ENCODE data around the gene RAB1A. TPM values are rescaled to one million over a fixed set of nuclear protein-coding genes. Genes with fewer than 3 reads are reported as not detected.

The RAB1A gene
- total and polyA plus RNA-seq, 2 of the 13 experiments (the other 11 are each of a cell fraction or from before 2014, with no cell fraction given), result 206 to 226 TPM

- intact Hi-C loops (cut with micrococcal nuclease; ENCODE audit: unreplicated experiment), result no loop called here
- TF ChIP-seq AGO2 (optimal IDR thresholded peaks at IDR 0.05; ENCODE audit: low read depth, low read length), result peak; percentile 74
- TF ChIP-seq UBTF (CRISPR knock-in tag; IDR thresholded peaks at IDR 0.05), result no peak
- TF ChIP-seq ZNF891 (CRISPR knock-in tag; IDR thresholded peaks at IDR 0.05), result 0 out of 2 replicates have a peak, but pooled peaks have one; percentile 53
- no peak for TF ChIP-seq SP1 (IDR thresholded peaks at IDR 0.05)
- no peak for TF ChIP-seq SP1 (CRISPR knock-in tag; IDR thresholded peaks at IDR 0.05)
- TF ChIP-seq ZNF431 (CRISPR knock-in tag; IDR thresholded peaks at IDR 0.05; ENCODE audit: borderline replicate concordance, low read depth), result no peak
- TF ChIP-seq ZNF563 (CRISPR knock-in tag; IDR thresholded peaks at IDR 0.05), result no peak
- TF ChIP-seq FOXO1 (CRISPR knock-in tag; IDR thresholded peaks at IDR 0.05), result no peak
- 0 out of 2 replicates have a peak, but pooled peaks have one; percentile 28 for TF ChIP-seq MEIS1 (CRISPR knock-in tag; IDR thresholded peaks at IDR 0.05; ENCODE audit: borderline replicate concordance)
- peak; percentile 22 for TF ChIP-seq RBM39 (IDR thresholded peaks at IDR 0.05; ENCODE audit: low read depth, low read length, poor library complexity, severe bottlenecking)
- no peak for TF ChIP-seq NR2F6 (IDR thresholded peaks at IDR 0.05)
- TF ChIP-seq NR2F6 (CRISPR knock-in tag; IDR thresholded peaks at IDR 0.05), result peak; percentile 28; the same call in 1 of the 2 replicates
- TF ChIP-seq TOE1 (CRISPR knock-in tag; IDR thresholded peaks at IDR 0.05), result no peak
- peak; percentile 51 for TF ChIP-seq CTCF (CRISPR knock-in tag; IDR thresholded peaks at IDR 0.05)
- peak; percentile 34; the same call in 1 of the 2 replicates for TF ChIP-seq ZNF687 (CRISPR knock-in tag; IDR thresholded peaks at IDR 0.05)
- TF ChIP-seq JARID2 (CRISPR knock-in tag; IDR thresholded peaks at IDR 0.05; ENCODE audit: insufficient replicate concordance), result no peak
Measured at GRCh38 chr2:65071499-65072180, 58.3 kb downstream of the RAB1A start.

More at GRCh38 chr2:65071499-65072180, 58.3 kb downstream of the RAB1A start:
- DNase-seq (ENCODE audit: low spot score) (no peak), ATAC-seq (peak; percentile 47), FAIRE-seq (no peak)
- Histone ChIP-seq H3K9ac (ENCODE audit: insufficient read depth, low read depth, low read length) (no peak overlapping the region), H3K9me3 (ENCODE audit: low read length) (no peaks in the 10 kb centered on the region), H3K27ac (ENCODE audit: extremely low read length, insufficient read depth, low read length) (no peak overlapping the region), H3K4me2 (ENCODE audit: low read depth, low read length) (no peak overlapping the region), H3K4me3 (replicated peaks in 1 of 3; ENCODE audit: insufficient read depth in 1 of 3, low read depth in 2 of 3, low read length in 3 of 3) (no peak overlapping the region), H2AFZ (ENCODE audit: low read length) (no peak overlapping the region), H3K4me1 (ENCODE audit: insufficient read depth, low read length) (peaks cover 43% of the 10 kb centered on the region), H3K79me2 (ENCODE audit: insufficient read depth, low read length) (peaks cover 15% of the 10 kb centered on the region), H3K27me3 (ENCODE audit: control insufficient read depth in 1 of 2, insufficient read depth in 2 of 2, low read length in 2 of 2) (no peaks in the 10 kb centered on the region), H4K20me1 (ENCODE audit: insufficient read depth, low read length) (peaks cover 5% of the 10 kb centered on the region; the same call in 1 of the 2 replicates), H3K36me3 (replicated peaks in 1 of 2; ENCODE audit: control insufficient read depth in 1 of 2, insufficient read depth in 2 of 2, low read length in 2 of 2) (peaks cover 38 to 53% of the 10 kb centered on the region in 2 experiments)
- CTCF ChIA-PET (ENCODE audit: low intra/inter-chr PET ratio, low total read pairs), result no interaction called here
- in situ Hi-C loops (cut with HindIII; ENCODE audit: extremely low pct_ligation_motif_present, low pct_unique_long_range_greater_than_20kb), result loop anchor here (5.0 to 25.0 kb wide), 2 partner anchors 116 to 491 kb away; no protein-coding TSS in a partner anchor
- POLR2A ChIA-PET, result interaction anchor here (5.4 kb wide), 1 partner anchor 16 kb away, joined by 35 read pairs; the partner anchor contains the start of gene CEP68
- 90% methylated on average over 14 of the region's 14 CpGs for WGBS (ENCODE audit: low lambda C conversion rate)
- BruUV-seq (replicated peaks), result no TSS peak
